Neural progenitor cell (in vitro differentiated cells): ENCODE results near the gene NLK. TPM values are rescaled to one million over a fixed set of nuclear protein-coding genes. Genes with fewer than 3 reads are reported as not detected.

Experiments used
- DNase-seq: peaks from one replicate; pipeline ENCODE4 v3.0.0-alpha.2; 2016; ENCODE audit warnings: low spot score
- H2AFZ ChIP-seq: fragments of 200-600 bp; sonication (generic); replicated peaks from 2 replicates; pipeline ENCODE4 v1.6.1; 2016; ENCODE audit warnings: antibody characterized with exemption
- H3F3A ChIP-seq: fragments of 200-600 bp; sonication (generic); 2 replicates; pipeline ENCODE4 v1.6.1; 2016; ENCODE audit warnings: antibody characterized with exemption, low read depth
- H3K27ac ChIP-seq: fragments of 200-600 bp; sonication (generic); 2 replicates; pipeline ENCODE4 v1.5.1; 2016; ENCODE audit warnings: mild to moderate bottlenecking
- H3K27me3 ChIP-seq: fragments of 200-600 bp; sonication (generic); 2 replicates; pipeline ENCODE4 v1.6.1; 2016; ENCODE audit warnings: mild to moderate bottlenecking, moderate library complexity
- H3K36me3 ChIP-seq: fragments of 200-600 bp; sonication (generic); 2 replicates; pipeline ENCODE4 v1.5.1; 2016
- H3K4me1 ChIP-seq: fragments of 200-600 bp; sonication (generic); 2 replicates; pipeline ENCODE4 v1.6.1; 2016; ENCODE audit warnings: mixed run types
- H3K4me2 ChIP-seq: fragments of 200-600 bp; sonication (generic); 2 replicates; pipeline ENCODE4 v1.6.1; 2016
- H3K4me3 ChIP-seq: fragments of 200-600 bp; sonication (generic); 2 replicates; pipeline ENCODE4 v1.5.1; 2016
- H3K79me2 ChIP-seq: fragments of 200-600 bp; sonication (generic); 2 replicates; pipeline ENCODE4 v1.6.1; 2016; ENCODE audit warnings: low read depth
- H3K9ac ChIP-seq: fragments of 200-600 bp; sonication (generic); 2 replicates; pipeline ENCODE4 v1.6.1; 2016
- H3K9me3 ChIP-seq: fragments of 200-600 bp; sonication (generic); 2 replicates; pipeline ENCODE4 v1.5.1; 2016; ENCODE audit warnings: low read depth
- H4K20me1 ChIP-seq: fragments of 200-600 bp; sonication (generic); 2 replicates; pipeline ENCODE4 v1.6.1; 2016; ENCODE audit warnings: low read depth
- H3K27ac Mint-ChIP-seq: 3 replicates; pipeline ENCODE4 v1.8.0; 2021; ENCODE audit warnings: mixed read lengths
- H3K27me3 Mint-ChIP-seq: 2 replicates; pipeline ENCODE4 v1.8.0; 2022; ENCODE audit warnings: low read depth, mild to moderate bottlenecking, inconsistent platforms, moderate library complexity, mixed read lengths; ENCODE audit not compliant: insufficient read depth
- H3K36me3 Mint-ChIP-seq: 3 replicates; pipeline ENCODE4 v1.8.0; 2021; ENCODE audit warnings: mixed read lengths
- H3K4me1 Mint-ChIP-seq: 3 replicates; pipeline ENCODE4 v1.8.0; 2021; ENCODE audit warnings: mixed read lengths
- H3K4me3 Mint-ChIP-seq: 3 replicates; pipeline ENCODE4 v1.8.0; 2021; ENCODE audit warnings: mild to moderate bottlenecking, moderate library complexity, mixed read lengths
- H3K9me3 Mint-ChIP-seq: 3 replicates; pipeline ENCODE4 v1.8.0; 2020; ENCODE audit warnings: mixed read lengths
- CTCF ChIP-seq: fragments of 200-600 bp; sonication (generic); IDR thresholded peaks from 2 replicates; pipeline ENCODE4 v1.5.1; 2017; ENCODE audit warnings: antibody characterized with exemption, mild to moderate bottlenecking
- EZH2 ChIP-seq: fragments of 200-600 bp; sonication (generic); IDR thresholded peaks from 2 replicates; pipeline ENCODE4 v1.6.1; 2017; ENCODE audit warnings: antibody characterized with exemption, mild to moderate bottlenecking, moderate library complexity
- EZH2phosphoT487 ChIP-seq: fragments of 200-600 bp; sonication (generic); IDR thresholded peaks from 2 replicates; pipeline ENCODE4 v1.6.1; 2017; ENCODE audit warnings: antibody characterized with exemption
- total RNA-seq: library from RNA; depleted of rRNA; stranded (reverse); fragments of >200 nt; gene quantifications from 2 replicates; pipeline ENCODE4 v1.2.3, GENCODE V29; 2015; ENCODE audit warnings: low replicate concordance

Gene NLK
- total RNA-seq, 1 donor from 2014 or later: 61.7 TPM

DNA sequence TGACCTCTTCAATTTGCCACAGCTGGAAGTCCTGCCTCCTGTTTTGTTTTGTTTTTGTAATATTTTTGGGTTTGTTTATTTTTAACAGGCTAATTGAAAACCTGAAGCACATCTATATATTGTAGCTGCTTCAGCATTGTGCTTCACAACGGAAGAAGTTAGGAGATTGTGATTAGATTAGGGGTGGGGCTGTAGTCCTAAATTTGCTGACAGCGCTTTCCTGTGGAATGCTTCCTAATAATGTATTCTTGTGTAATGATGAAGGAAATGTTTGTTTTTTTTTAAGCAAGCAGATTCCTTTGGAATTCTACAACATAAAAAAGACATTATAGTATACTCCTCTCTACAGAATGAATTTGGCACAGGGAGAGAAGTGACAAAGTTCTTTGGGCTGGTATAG is 70.1 kb downstream of the NLK start:
- peaks cover 6% of the 10 kb centered on the region for H3K36me3 Mint-ChIP-seq
- peaks cover 13% of the 10 kb centered on the region for H3K4me1 Mint-ChIP-seq
- H3K27ac Mint-ChIP-seq: no peak overlapping the region
- H3K4me1 ChIP-seq: peaks cover 15% of the 10 kb centered on the region
- H3K27me3 ChIP-seq: no peaks in the 10 kb centered on the region
- TF ChIP-seq EZH2phosphoT487: no peak
- TF ChIP-seq EZH2: no peak
- no peak for TF ChIP-seq CTCF
- H3K27me3 Mint-ChIP-seq: no peaks in the 10 kb centered on the region
- H3K79me2 ChIP-seq: peaks cover 86% of the 10 kb centered on the region
- no peak overlapping the region for H3K27ac ChIP-seq
- no peaks in the 10 kb centered on the region for H3F3A ChIP-seq
- H3K9me3 Mint-ChIP-seq: peaks cover 8% of the 10 kb centered on the region
- H4K20me1 ChIP-seq: peaks cover 9% of the 10 kb centered on the region
- H3K36me3 ChIP-seq: no peaks in the 10 kb centered on the region
- no peak overlapping the region for H3K9ac ChIP-seq
- H3K4me2 ChIP-seq: no peak overlapping the region
- no peaks in the 10 kb centered on the region for H3K9me3 ChIP-seq
- H3K4me3 Mint-ChIP-seq: no peak overlapping the region
- no peak overlapping the region for H2AFZ ChIP-seq
- no peak overlapping the region for H3K4me3 ChIP-seq
- DNase-seq: no peak

DNA sequence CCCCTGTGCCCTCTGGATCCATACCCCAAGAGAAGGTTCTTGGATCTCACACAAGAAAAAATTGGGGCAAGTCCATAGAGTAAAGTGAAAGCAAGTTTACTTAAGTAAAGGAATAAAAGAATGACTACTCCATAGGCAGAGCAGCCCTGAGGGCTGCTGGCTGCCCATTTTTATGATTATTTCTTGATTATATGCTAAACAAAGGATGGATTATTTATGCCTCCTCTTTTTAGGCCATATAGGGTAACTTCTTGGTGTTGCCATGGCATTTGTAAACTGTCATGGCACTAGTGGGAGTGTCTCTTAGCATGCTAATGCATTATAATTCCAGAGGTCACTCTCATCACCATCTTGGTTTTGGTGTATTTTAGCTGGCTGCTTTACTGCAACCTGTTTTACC is 70.8 kb downstream of the NLK start:
- H3K4me3 ChIP-seq: no peak overlapping the region
- peak overlapping the region; percentile 4 for H3K4me2 ChIP-seq

DNA sequence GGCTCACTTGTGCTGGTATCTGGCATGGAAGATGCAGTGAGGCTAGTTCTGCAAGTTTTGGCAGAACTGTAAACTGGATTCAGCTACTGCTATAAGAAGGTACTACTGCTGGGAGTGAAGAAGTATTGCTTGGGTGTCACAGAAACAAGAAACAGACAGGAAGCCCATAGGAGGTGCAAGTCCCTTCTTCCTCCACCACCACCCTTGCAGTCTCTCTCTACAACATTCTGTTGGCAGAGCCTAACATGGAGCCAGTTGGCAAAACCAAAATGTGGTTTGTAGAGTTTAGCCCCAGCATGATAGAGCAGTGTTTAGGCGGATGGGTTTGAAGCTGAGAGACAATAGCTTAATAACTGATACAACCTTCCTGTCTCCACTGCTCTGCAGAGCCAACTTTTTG is 72.6 kb downstream of the NLK start:
- no peaks in the 10 kb centered on the region for H3K27me3 Mint-ChIP-seq
- Histone ChIP-seq H3K4me1 (peaks cover 19% of the 10 kb centered on the region), H3K4me2 (no peak overlapping the region), H2AFZ (no peak overlapping the region), H3K9ac (no peak overlapping the region), H3K4me3 (no peak overlapping the region), H3K36me3 (no peaks in the 10 kb centered on the region), H3K27ac (no peak overlapping the region), H3K27me3 (no peaks in the 10 kb centered on the region), H3K9me3 (no peaks in the 10 kb centered on the region), H4K20me1 (peaks cover 18% of the 10 kb centered on the region), H3F3A (no peaks in the 10 kb centered on the region), H3K79me2 (peaks cover 66% of the 10 kb centered on the region)
- peaks cover 1% of the 10 kb centered on the region for H3K36me3 Mint-ChIP-seq
- TF ChIP-seq CTCF: no peak
- no peak for TF ChIP-seq EZH2phosphoT487
- TF ChIP-seq EZH2: no peak
- no peak overlapping the region for H3K27ac Mint-ChIP-seq
- peaks cover 3% of the 10 kb centered on the region for H3K9me3 Mint-ChIP-seq
- peaks cover 27% of the 10 kb centered on the region for H3K4me1 Mint-ChIP-seq
- DNase-seq: no peak
- no peak overlapping the region for H3K4me3 Mint-ChIP-seq

More for the DNA sequence above, 70.8 kb downstream of the NLK start:
- no peak overlapping the region for H3K9ac ChIP-seq
- H3K79me2 ChIP-seq: peaks cover 81% of the 10 kb centered on the region
- Mint-ChIP-seq H3K27ac (no peak overlapping the region), H3K9me3 (peaks cover 8% of the 10 kb centered on the region), H3K36me3 (peaks cover 6% of the 10 kb centered on the region), H3K27me3 (no peaks in the 10 kb centered on the region), H3K4me1 (peaks cover 17% of the 10 kb centered on the region), H3K4me3 (no peak overlapping the region)
- H3K4me1 ChIP-seq: peaks cover 15% of the 10 kb centered on the region
- H3K27ac ChIP-seq: no peak overlapping the region
- peaks cover 9% of the 10 kb centered on the region for H4K20me1 ChIP-seq
- H3K9me3 ChIP-seq: no peaks in the 10 kb centered on the region
- no peaks in the 10 kb centered on the region for H3K36me3 ChIP-seq
- no peak for DNase-seq
- no peaks in the 10 kb centered on the region for H3K27me3 ChIP-seq
- H2AFZ ChIP-seq: no peak overlapping the region
- H3F3A ChIP-seq: no peaks in the 10 kb centered on the region
- TF ChIP-seq CTCF (no peak), EZH2phosphoT487 (no peak), EZH2 (no peak)
